Stimulated activated effector memory CD8-positive, alpha-beta T cell treated with anti-CD3 and anti-CD28 coated beads, Interleukin-12 subunit alpha, Interleukin-12 subunit beta, amount 100 ng/mL, for 72 hours (primary cell): ENCODE data around the gene GVQW3.

Experiments used
- ATAC-seq: fragments of 150-1000 bp; cut with Tn5 transposase; 2 replicates; pipeline ENCODE4 v1.10.0; 2021
- DNase-seq, 2 donors: peaks; one replicate each; pipeline ENCODE4 v3.0.0; 2021 to 2022; ENCODE audit warnings: low spot score in 2 of 2
- H3K27ac Mint-ChIP-seq: one replicate; pipeline ENCODE4 v1.8.0; 2022; ENCODE audit warnings: mild to moderate bottlenecking, mixed read lengths
- H3K36me3 Mint-ChIP-seq: one replicate; pipeline ENCODE4 v1.8.0; 2022; ENCODE audit warnings: mild to moderate bottlenecking, mixed read lengths
- H3K4me1 Mint-ChIP-seq: one replicate; pipeline ENCODE4 v1.8.0; 2022; ENCODE audit warnings: mixed read lengths
- H3K4me3 Mint-ChIP-seq: one replicate; pipeline ENCODE4 v1.8.0; 2022; ENCODE audit warnings: mild to moderate bottlenecking, mixed read lengths
- H3K9me3 Mint-ChIP-seq: one replicate; pipeline ENCODE4 v1.8.0; 2022; ENCODE audit warnings: mixed read lengths

Gene GVQW3

DNA sequence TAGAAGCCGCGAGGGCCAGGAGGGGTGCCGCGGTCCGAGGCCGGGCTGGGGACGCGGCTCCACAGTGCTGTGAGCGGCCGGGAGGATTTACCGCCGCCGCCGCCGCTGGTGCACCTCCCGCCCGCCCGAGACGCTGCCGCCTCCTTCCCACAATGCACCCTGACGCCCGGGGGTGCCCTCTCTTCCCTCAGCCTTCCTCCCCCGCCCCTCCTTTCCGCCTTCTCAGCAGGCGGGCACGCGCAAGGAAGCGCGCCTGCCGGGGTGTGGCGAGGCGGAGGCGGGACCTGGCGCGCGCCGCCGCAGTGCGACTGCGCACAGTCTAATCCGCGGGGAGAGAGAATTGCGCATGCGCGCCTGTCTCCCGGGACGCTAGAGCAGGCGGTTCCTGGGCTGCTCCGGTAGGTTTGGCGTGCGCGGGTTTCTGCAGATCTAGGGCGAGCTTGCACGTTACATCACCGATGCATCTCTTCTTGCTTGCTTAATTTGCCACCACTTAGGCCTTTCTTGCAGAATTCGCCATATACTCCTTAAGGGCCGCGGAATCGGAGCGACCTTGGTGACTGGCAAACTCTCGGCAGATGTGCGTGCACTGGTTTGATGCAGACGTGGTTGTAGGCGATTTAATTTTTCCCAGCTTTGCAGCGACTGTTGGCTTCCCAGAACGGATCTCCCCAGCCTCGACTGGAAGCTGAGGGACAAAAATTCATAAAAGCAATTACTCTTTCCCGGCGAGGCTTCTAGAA, at the start of gene GVQW3, which contains the start of gene THAP12:
Gene GVQW3 (plus strand): TSS at position 347 of the 743 bp plus-strand sequence. CDS start 506 bp downstream, outside the sequence.
Gene THAP12 (minus strand): TSS at position 156 of the 743 bp plus-strand sequence. CDS start 296 bp downstream, outside the sequence.
- H3K4me1 Mint-ChIP-seq: peaks cover 59% of the 10 kb centered on the region
- H3K9me3 Mint-ChIP-seq: no peaks in the 10 kb centered on the region
- peak; percentile 87 for ATAC-seq
- peaks cover 7% of the 10 kb centered on the region for H3K36me3 Mint-ChIP-seq
- peak within 1 kb of the TSS; percentile 81 for H3K4me3 Mint-ChIP-seq
- H3K27ac Mint-ChIP-seq: peak within 1 kb of the TSS; percentile 89
- peak; percentile 98 for DNase-seq

DNA sequence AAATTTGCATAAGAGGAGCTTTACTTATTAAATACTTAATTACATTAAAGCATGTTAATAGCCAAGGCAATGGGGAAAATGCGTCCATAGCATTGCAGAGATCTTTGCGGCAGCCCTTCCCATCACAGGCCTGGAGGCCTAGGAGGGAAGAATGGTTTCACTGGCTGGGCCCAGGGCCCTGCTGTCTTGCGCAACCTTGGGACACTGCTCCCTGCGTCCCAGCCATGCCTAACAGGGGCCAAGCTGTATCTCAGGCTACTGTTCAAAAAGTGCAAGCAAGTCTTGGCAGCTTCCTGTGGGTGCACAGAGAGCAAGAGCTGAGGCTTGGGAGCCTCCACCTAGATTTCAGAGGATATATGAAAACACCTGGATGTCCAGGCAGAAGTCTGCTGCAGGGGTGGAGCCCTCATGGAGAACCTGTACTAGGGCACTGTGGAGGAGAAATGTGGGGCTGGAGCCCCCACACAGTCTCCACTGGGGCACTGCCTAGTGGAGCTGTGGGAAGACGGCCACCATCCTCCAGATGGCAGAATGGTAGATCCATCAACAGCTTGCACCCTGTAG, 46.2 kb upstream of the GVQW3 start:
- DNase-seq (no peak), ATAC-seq (no peak)
- Mint-ChIP-seq H3K4me1 (peaks cover 14% of the 10 kb centered on the region), H3K27ac (no peak overlapping the region), H3K9me3 (peaks cover 10% of the 10 kb centered on the region), H3K4me3 (no peak overlapping the region), H3K36me3 (no peaks in the 10 kb centered on the region)

DNA sequence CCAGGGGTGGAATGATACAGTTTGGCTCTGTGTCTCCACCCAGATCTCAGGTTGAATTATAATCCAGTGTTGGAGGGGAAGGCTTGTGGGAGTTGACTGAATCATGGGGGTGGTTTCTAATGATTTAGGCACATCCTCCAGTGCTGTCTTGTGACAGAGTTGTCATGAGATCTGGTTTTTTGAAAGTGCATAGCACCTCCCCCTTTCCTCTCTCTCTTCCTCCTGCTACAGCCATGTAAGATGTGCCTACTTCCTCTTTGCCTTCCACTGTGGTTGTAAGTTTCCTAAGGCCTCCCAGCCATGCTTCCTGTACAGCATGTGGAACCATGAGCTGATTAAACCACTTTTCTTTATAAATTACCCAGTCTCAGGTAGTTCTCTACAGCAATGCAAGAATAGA, 45.3 kb upstream of the GVQW3 start:
- Mint-ChIP-seq H3K27ac (no peak overlapping the region), H3K4me3 (no peak overlapping the region)

DNA sequence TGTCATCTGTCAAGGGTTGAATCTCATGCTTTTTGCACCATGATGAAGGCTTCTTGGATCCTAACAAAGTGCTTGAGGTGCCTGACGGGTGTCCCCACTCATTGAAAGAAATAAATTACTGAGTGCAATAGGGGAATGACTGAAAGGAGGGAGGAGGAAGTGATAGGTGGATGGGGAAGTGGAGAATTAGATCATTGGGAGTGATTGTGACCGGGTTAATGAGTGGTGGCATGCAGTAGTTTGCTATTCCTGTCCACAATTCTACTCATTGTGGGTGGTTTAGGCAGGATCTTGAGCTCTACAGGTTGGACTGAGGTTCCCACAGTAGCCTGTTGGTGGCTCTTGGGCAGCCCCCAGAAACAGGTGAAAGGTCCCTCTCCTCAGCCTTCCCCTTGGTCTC, 44.5 kb upstream of the GVQW3 start:
- ATAC-seq (no peak), DNase-seq (no peak)
- H3K36me3 Mint-ChIP-seq: no peaks in the 10 kb centered on the region
- H3K4me1 Mint-ChIP-seq: peaks cover 14% of the 10 kb centered on the region
- H3K27ac Mint-ChIP-seq: no peak overlapping the region
- H3K4me3 Mint-ChIP-seq: no peak overlapping the region
- peaks cover 10% of the 10 kb centered on the region for H3K9me3 Mint-ChIP-seq

More for the DNA sequence above, 45.3 kb upstream of the GVQW3 start:
- Mint-ChIP-seq H3K9me3 (peaks cover 10% of the 10 kb centered on the region), H3K4me1 (peaks cover 14% of the 10 kb centered on the region), H3K36me3 (no peaks in the 10 kb centered on the region)
- DNase-seq (peak in 1 of 2 donors; percentile 25), ATAC-seq (no peak)

DNA sequence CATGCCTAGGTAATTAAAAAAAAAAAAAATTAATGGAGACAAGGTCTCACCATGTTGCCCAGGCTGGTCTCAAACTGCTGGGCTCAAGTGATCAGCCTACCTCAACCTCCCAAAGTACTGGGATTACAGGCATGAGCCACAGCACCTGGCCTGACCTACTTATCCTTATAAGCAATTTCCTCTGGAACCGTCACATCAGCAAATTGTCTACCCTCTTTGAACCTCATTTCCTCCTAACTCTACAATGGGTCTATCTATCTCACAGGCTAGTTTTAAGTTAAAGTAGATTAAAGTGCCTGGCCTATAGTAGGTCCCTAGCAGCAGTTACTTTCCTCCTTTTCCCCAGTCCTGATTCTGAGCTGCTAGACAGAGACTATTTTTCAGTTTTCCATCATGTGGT, 43.7 kb upstream of the GVQW3 start:
- DNase-seq (no peak), ATAC-seq (no peak)
- H3K36me3 Mint-ChIP-seq: no peaks in the 10 kb centered on the region
- no peak overlapping the region for H3K4me3 Mint-ChIP-seq
- peaks cover 10% of the 10 kb centered on the region for H3K9me3 Mint-ChIP-seq
- H3K4me1 Mint-ChIP-seq: peaks cover 14% of the 10 kb centered on the region
- H3K27ac Mint-ChIP-seq: no peak overlapping the region

DNA sequence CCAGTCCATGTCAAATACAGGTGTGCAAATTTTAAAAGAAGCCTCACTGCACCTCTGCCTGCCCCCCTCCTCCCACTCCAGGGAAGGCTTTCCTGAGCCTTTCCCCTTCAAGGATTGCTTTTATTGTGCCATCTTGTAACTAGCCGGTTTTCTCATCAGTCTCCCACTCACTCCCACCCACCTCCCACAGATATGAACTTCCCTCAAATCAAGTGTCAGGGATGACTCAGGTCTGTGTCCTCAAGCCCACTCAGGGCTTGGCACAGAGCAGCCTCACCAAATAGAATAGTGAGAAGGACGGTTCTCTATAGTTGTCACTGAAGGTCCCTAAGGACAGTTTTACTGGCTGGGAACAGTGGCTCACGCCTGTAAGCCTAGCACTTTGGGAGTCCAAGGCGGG, 43.2 kb upstream of the GVQW3 start:
- ATAC-seq: no peak
- Mint-ChIP-seq H3K27ac (no peak overlapping the region), H3K4me1 (peaks cover 14% of the 10 kb centered on the region), H3K36me3 (no peaks in the 10 kb centered on the region), H3K9me3 (peaks cover 10% of the 10 kb centered on the region), H3K4me3 (no peak overlapping the region)
- peak in 1 of 2 donors; percentile 33 for DNase-seq

DNA sequence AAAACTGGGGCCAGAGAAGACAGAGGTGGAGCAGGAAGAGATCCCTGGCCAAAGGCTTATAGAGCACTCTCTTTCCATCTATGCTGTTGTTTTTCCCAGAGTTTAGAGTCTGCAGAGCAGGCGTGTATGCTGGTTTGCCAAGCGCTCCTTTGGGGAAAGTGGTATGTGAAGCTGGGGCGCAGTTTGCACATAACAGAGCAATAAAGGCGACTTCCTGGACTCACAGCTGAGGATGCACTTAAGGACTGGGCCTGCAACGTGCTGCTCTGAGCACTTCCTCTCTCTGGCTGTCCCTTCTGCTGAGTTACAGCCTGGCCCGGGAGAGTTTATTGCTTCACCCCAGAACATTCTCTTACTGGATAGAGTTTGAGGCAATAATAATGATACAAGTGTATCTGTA, 41.9 kb upstream of the GVQW3 start:
- H3K9me3 Mint-ChIP-seq: peaks cover 8% of the 10 kb centered on the region
- ATAC-seq: peak; percentile 60
- no peaks in the 10 kb centered on the region for H3K36me3 Mint-ChIP-seq
- peaks cover 14% of the 10 kb centered on the region for H3K4me1 Mint-ChIP-seq
- H3K4me3 Mint-ChIP-seq: no peak overlapping the region
- DNase-seq: no peak
- H3K27ac Mint-ChIP-seq: peak overlapping the region; percentile 26

DNA sequence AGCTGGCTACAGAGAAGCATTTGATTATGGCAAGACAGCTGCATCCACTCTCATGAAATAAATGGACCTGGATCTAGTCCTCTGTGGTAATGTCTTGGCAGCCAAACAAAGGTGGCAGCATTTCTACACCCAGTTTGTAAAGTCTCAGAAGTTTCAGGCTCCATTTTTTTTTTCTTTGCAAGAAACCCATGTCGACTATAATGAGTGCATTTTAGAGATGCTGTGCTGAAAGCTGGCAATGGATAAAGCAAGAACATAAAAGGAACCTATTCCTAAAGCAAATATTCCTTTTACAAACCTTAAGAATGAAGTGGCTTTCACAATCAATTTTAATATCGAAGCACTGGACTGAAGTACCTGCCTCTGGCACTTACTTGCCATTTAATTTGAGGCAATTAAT, 33.7 kb upstream of the GVQW3 start:
- DNase-seq: no peak
- Mint-ChIP-seq H3K27ac (no peak overlapping the region), H3K4me1 (no peaks in the 10 kb centered on the region), H3K9me3 (no peaks in the 10 kb centered on the region), H3K4me3 (no peak overlapping the region), H3K36me3 (peaks cover 43% of the 10 kb centered on the region)
- no peak for ATAC-seq

DNA sequence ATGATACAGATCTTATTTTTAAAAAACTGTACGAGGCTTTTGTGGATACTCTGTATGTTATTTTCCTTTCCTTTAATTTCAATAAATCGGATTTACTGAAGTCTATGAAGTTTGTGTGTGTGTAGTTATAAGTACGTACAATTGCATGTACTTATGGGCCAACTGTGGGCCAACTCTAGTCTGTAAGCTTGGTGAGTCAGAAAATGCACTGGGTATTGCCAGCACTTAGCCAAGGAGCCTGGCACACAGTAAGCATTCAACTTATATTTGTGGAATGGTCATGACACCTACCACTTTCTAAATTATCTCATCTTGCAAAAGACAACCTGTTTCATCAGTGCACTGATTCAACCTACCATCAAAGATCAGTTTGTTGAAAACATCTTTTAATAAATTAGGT, 32.8 kb upstream of the GVQW3 start:
- DNase-seq (no peak), ATAC-seq (no peak)
- Mint-ChIP-seq H3K4me3 (no peak overlapping the region), H3K9me3 (no peaks in the 10 kb centered on the region), H3K36me3 (peaks cover 52% of the 10 kb centered on the region), H3K27ac (no peak overlapping the region), H3K4me1 (no peaks in the 10 kb centered on the region)

DNA sequence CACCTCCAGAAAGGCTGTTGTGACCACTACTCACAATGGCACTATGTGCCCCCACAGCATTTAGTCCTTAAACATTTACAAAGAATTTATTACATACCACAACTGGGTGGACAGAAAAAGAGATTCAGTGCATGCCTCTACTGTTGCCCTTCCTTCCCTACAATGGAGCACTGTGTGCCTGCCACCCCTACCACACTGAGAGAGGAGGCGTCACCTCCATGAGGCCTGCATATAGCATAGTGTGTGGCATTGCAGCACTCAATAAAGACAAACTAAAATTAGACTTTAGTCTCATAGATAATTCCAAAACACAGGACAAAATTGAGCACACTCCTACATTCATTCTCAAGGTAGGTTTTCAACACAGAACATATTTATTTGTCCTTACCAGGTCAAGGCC, 26.0 kb upstream of the GVQW3 start:
- H3K27ac Mint-ChIP-seq: no peak overlapping the region
- ATAC-seq (no peak), DNase-seq (no peak)
- no peak overlapping the region for H3K4me3 Mint-ChIP-seq
- H3K36me3 Mint-ChIP-seq: peaks cover 92% of the 10 kb centered on the region
- H3K9me3 Mint-ChIP-seq: peaks cover 4% of the 10 kb centered on the region
- H3K4me1 Mint-ChIP-seq: no peaks in the 10 kb centered on the region

DNA sequence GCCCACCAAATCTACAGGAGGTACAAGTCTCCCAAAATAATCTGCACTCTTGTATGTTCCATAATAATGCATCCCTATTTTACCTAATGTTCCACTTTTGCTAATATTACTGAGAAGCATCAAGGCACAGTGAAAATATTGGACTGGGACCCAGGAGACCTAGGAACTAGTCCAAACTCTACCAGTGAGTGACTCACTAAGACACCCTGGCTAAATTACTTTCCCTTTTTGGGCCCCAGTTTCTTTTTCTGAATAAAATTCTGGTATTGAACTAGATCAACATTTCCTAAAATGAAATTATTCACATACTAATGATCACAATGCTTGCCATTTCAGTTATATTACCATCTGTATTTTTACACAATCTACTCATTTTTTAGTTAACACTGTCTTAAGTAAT, 19.7 kb upstream of the GVQW3 start:
- ATAC-seq: no peak
- peak overlapping the region; percentile 33 for H3K27ac Mint-ChIP-seq
- peaks cover 86% of the 10 kb centered on the region for H3K36me3 Mint-ChIP-seq
- H3K9me3 Mint-ChIP-seq: no peaks in the 10 kb centered on the region
- no peak overlapping the region for H3K4me3 Mint-ChIP-seq
- H3K4me1 Mint-ChIP-seq: peaks cover 25% of the 10 kb centered on the region
- no peak for DNase-seq

DNA sequence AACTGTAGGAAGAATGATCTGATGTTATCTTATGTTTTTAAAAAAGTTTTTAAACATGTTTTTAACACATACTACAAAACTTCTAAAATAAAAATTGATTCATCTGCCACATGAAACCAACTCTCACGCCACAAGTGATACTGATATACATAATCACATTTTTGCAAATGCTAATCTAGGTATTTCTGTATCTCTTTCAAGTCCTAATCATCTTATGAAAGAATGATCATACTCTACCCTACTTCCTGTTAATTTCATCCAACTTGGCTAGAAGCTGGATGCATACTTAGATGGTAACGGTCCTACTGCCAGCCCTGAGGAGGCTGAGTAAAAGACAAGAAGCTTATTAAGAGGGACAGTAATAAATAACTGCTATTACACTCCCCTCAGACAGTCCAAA, 19.3 kb upstream of the GVQW3 start:
- Mint-ChIP-seq H3K27ac (peak overlapping the region; percentile 33), H3K4me3 (no peak overlapping the region), H3K4me1 (peaks cover 25% of the 10 kb centered on the region), H3K36me3 (peaks cover 84% of the 10 kb centered on the region), H3K9me3 (no peaks in the 10 kb centered on the region)
- DNase-seq: no peak
- ATAC-seq: peak; percentile 78

DNA sequence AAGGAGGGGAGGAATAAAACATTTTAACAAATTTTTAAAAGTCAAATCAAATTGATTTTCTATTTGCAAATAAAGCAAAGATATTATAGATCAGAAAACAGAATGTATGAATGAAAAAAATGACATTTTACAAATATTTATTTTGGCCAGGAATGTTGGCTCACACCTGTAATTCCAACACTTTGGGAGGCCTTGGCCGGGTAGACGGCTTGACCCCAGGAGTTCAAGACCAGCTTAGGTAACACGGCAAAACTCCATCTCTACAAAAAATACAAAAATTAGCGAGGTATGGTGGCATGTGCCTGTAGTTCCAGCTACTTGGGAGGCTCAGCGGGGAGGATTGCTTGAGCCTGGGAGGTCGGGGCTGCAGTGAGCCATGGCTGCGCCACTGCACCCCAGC, 18.4 kb upstream of the GVQW3 start:
- H3K27ac Mint-ChIP-seq: no peak overlapping the region
- DNase-seq: no peak
- no peak for ATAC-seq
- H3K36me3 Mint-ChIP-seq: peaks cover 75% of the 10 kb centered on the region
- no peak overlapping the region for H3K4me3 Mint-ChIP-seq
- H3K9me3 Mint-ChIP-seq: no peaks in the 10 kb centered on the region
- peaks cover 29% of the 10 kb centered on the region for H3K4me1 Mint-ChIP-seq

DNA sequence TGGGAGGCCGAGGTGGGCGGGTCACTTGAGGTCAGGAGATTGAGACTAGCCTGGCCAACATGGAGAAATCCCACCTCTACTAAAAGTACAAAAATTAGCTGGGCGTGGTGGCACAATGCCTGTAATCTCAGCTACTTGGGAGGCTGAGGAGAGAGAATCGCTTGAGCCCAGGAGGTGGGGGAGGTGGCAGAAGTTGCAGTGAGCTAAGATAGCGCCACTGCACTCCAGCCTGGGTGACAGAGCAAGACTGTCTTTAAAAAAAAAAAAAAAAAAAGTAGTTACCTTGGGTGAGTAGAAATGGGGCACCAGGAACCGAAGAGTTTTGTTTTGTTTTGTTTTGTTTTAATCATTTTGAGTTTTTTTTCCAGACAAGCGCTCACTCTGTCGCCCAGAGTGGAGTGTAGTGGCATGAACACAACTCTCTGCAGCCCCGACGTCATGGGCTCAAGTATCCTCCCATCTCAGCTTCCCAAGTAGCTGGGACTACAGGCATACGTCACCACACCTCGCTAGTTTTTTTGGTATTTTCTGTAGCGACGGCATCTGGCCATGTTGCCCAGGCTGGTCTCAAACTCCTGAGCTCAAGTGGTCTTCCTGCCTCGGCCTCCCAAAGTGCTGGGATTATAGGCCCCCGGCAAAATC, 16.0 kb upstream of the GVQW3 start:
- peaks cover 51% of the 10 kb centered on the region for H3K36me3 Mint-ChIP-seq
- peak overlapping the region; percentile 10 for H3K27ac Mint-ChIP-seq

DNA sequence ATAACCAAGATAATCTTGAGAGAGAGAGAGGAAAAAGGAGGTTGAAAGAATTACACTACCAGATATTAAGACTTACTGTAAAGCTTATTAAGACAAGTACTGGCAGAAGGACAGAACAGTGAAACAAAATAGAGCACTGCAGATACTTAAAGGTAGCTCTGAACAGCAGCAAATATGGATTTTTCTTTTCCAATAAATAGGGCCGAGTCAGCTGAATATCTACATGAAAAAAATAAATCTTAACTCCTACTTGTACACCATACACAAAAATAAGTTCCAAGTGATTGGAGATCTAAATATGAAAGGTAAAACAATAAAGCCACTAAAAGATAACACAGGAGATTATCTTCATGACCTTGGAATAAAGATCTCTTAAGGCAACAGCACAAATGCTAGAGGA, 12.6 kb upstream of the GVQW3 start:
- H3K9me3 Mint-ChIP-seq: no peaks in the 10 kb centered on the region
- H3K4me3 Mint-ChIP-seq: no peak overlapping the region
- peak overlapping the region; percentile 24 for H3K27ac Mint-ChIP-seq
- ATAC-seq: no peak
- DNase-seq: no peak
- peaks cover 27% of the 10 kb centered on the region for H3K36me3 Mint-ChIP-seq
- H3K4me1 Mint-ChIP-seq: peaks cover 40% of the 10 kb centered on the region

More for the DNA sequence above, 16.0 kb upstream of the GVQW3 start:
- no peak for DNase-seq
- no peak for ATAC-seq
- H3K4me1 Mint-ChIP-seq: peaks cover 44% of the 10 kb centered on the region
- H3K4me3 Mint-ChIP-seq: no peak overlapping the region
- no peaks in the 10 kb centered on the region for H3K9me3 Mint-ChIP-seq

DNA sequence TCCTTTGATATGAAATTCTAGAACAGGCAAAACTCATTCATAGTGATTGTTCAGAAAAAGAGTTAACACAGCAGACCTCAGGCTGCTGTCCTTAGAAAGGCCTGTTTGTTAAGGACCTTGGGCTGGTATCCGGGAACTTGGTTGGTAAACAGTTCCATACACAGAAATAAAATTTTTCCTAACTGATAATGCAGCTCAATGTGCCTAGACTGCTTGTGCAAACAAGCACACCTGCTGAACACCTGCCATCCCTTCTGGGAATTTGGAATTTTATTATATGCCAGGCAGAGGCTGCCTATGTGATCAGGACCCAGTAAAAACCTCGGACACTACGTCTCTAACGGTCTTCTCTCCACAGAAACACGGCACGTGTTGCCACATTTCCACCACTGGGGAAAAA, 11.7 kb upstream of the GVQW3 start:
- H3K36me3 Mint-ChIP-seq: peaks cover 18% of the 10 kb centered on the region
- H3K4me1 Mint-ChIP-seq: peaks cover 45% of the 10 kb centered on the region
- no peak for DNase-seq
- no peak overlapping the region for H3K27ac Mint-ChIP-seq
- H3K4me3 Mint-ChIP-seq: no peak overlapping the region
- no peaks in the 10 kb centered on the region for H3K9me3 Mint-ChIP-seq
- ATAC-seq: no peak
